IPS-18c (cell line): ENCODE measurements around the gene LIMA1.
"Not testable (repeated sequence)": the region's sequence is repeated elsewhere in the genome, so short reads cannot be mapped to it uniquely, and the experiment has no call there.

Experiments
- H3K4me3 ChIP-seq: 2 replicates; pipeline ENCODE4 v1.7.0; 2013; ENCODE audit warnings: low read depth, mild to moderate bottlenecking, low read length, moderate library complexity; ENCODE audit not compliant: insufficient read depth
- H3K9me3 ChIP-seq: one replicate; pipeline ENCODE4 v1.6.1; 2013; ENCODE audit warnings: mild to moderate bottlenecking, low read length, moderate library complexity; ENCODE audit not compliant: control insufficient read depth, insufficient read depth

Gene LIMA1

GRCh38 chr12:50283229-50283923 is at the start of gene LIMA1:
TSS of gene LIMA1 (minus strand) at chr12:50283520. CDS start at chr12:50248751, 34,769 bp downstream.
- peak within 1 kb of the TSS; percentile 48 for H3K4me3 ChIP-seq
- no peaks in the 10 kb centered on the region for H3K9me3 ChIP-seq

- Histone ChIP-seq H3K9me3 (no peaks in the 10 kb centered on the region), H3K4me3 (no peak overlapping the region)
These were observed 48.4 kb upstream of the LIMA1 start for GRCh38 chr12:50331745-50332144.

- H3K9me3 ChIP-seq, H3K4me3 ChIP-seq: not testable (repeated sequence)
These were observed 45.3 kb upstream of the LIMA1 start for GRCh38 chr12:50328664-50329063.

- H3K9me3 ChIP-seq: no peaks in the 10 kb centered on the region
- H3K4me3 ChIP-seq: no peak overlapping the region
These were observed 43.4 kb upstream of the LIMA1 start for GRCh38 chr12:50326590-50327284.

GRCh38 chr12:50325890-50326391 is 42.6 kb upstream of the LIMA1 start:
- no peak overlapping the region for H3K4me3 ChIP-seq
- H3K9me3 ChIP-seq: no peaks in the 10 kb centered on the region

GRCh38 chr12:50324770-50325169 is 41.5 kb upstream of the LIMA1 start:
- H3K9me3 ChIP-seq, H3K4me3 ChIP-seq: not testable (repeated sequence)

GRCh38 chr12:50324077-50324476 is 40.8 kb upstream of the LIMA1 start:
- H3K9me3 ChIP-seq: not testable (repeated sequence)

GRCh38 chr12:50322206-50322605 is 38.9 kb upstream of the LIMA1 start:
- no peaks in the 10 kb centered on the region for H3K9me3 ChIP-seq
- no peak overlapping the region for H3K4me3 ChIP-seq

More at GRCh38 chr12:50324077-50324476, 40.8 kb upstream of the LIMA1 start:
- H3K4me3 ChIP-seq: not testable (repeated sequence)

- no peak overlapping the region for H3K4me3 ChIP-seq
These were observed 33.9 kb upstream of the LIMA1 start for GRCh38 chr12:50317203-50317602.

GRCh38 chr12:50315803-50316202 is 32.5 kb upstream of the LIMA1 start:
- Histone ChIP-seq H3K4me3 (no peak overlapping the region), H3K9me3 (no peaks in the 10 kb centered on the region)

More at GRCh38 chr12:50317203-50317602, 33.9 kb upstream of the LIMA1 start:
- H3K9me3 ChIP-seq: no peaks in the 10 kb centered on the region

- H3K4me3 ChIP-seq: no peak overlapping the region
- no peaks in the 10 kb centered on the region for H3K9me3 ChIP-seq
These were observed 31.5 kb upstream of the LIMA1 start for GRCh38 chr12:50314636-50315312.

- H3K9me3 ChIP-seq, H3K4me3 ChIP-seq: not testable (repeated sequence)
These were observed 30.7 kb upstream of the LIMA1 start for GRCh38 chr12:50313971-50314370.

GRCh38 chr12:50313256-50313931 is 30.1 kb upstream of the LIMA1 start:
- Histone ChIP-seq H3K9me3 (no peaks in the 10 kb centered on the region), H3K4me3 (no peak overlapping the region)

GRCh38 chr12:50311858-50312609 is 28.7 kb upstream of the LIMA1 start:
- not testable (repeated sequence) for H3K9me3 ChIP-seq, H3K4me3 ChIP-seq

GRCh38 chr12:50309950-50310349 is 26.6 kb upstream of the LIMA1 start:
- no peaks in the 10 kb centered on the region for H3K9me3 ChIP-seq
- H3K4me3 ChIP-seq: no peak overlapping the region

- Histone ChIP-seq H3K9me3 (no peaks in the 10 kb centered on the region), H3K4me3 (no peak overlapping the region)
These were observed 19.4 kb upstream of the LIMA1 start for GRCh38 chr12:50302686-50303085.

GRCh38 chr12:50297996-50298395 is 14.7 kb upstream of the LIMA1 start:
- no peak overlapping the region for H3K4me3 ChIP-seq

More at GRCh38 chr12:50297996-50298395, 14.7 kb upstream of the LIMA1 start:
- no peaks in the 10 kb centered on the region for H3K9me3 ChIP-seq
